B cell (primary cell): ENCODE results near the gene CAPG. TPM values are rescaled to one million over a fixed set of nuclear protein-coding genes. Genes with fewer than 3 reads are reported as not detected.

Source experiments
- ATAC-seq: fragments of 200-7000 bp; cut with Tn5 transposase; one replicate; pipeline ENCODE4 v1.10.0; 2021; ENCODE audit warnings: low read depth, mild to moderate bottlenecking, moderate number of reproducible peaks, moderate library complexity
- CTCF ChIA-PET: fragments of 350-600 bp; sonication (Branson Sonifier 250); formaldehyde crosslinking; loops from one replicate; lab custom pipeline; 2021; ENCODE audit warnings: antibody characterized with exemption, inconsistent platforms; lab: Charles Lee
- POLR2A ChIA-PET: fragments of 350-600 bp; sonication (Branson Sonifier 250); formaldehyde crosslinking; loops from one replicate; lab custom pipeline; 2021; ENCODE audit warnings: antibody characterized with exemption; lab: Charles Lee
- DNase-seq: peaks from one replicate; pipeline ENCODE4 v3.0.0; 2013
- H2AFZ ChIP-seq: 2 replicates; pipeline ENCODE4 v1.6.1; 2012; ENCODE audit warnings: mild to moderate bottlenecking, low read depth, low read length; ENCODE audit not compliant: insufficient read depth, poor library complexity, severe bottlenecking
- H3K27ac ChIP-seq, 2 donors: 1 replicate in 1 of 2; 2 replicates in 1 of 2; pipeline ENCODE4 v1.5.1; 2012 to 2013; ENCODE audit warnings: low read length in 2 of 2, mild to moderate bottlenecking in 2 of 2, moderate library complexity in 1 of 2
- H3K27me3 ChIP-seq, 4 experiments: fragments of 200-600 bp in 1 of 4; sonication (generic) in 1 of 4; replicated peaks in 1 of 4; 1 replicate in 2 of 4; 2 replicates in 2 of 4; pipeline versions ENCODE4 v1.6.1 to v1.7.0; 2013 to 2016; ENCODE audit warnings: low read length in 3 of 4, mild to moderate bottlenecking in 2 of 4, mixed read lengths in 1 of 4, moderate library complexity in 1 of 4; ENCODE audit not compliant: insufficient read depth in 4 of 4, control insufficient read depth in 3 of 4; ENCODE audit errors: control extremely low read depth in 1 of 4
- H3K36me3 ChIP-seq, 2 experiments: replicated peaks in 1 of 2; 1 replicate in 1 of 2; 2 replicates in 1 of 2; pipeline versions ENCODE4 v1.6.1 to v1.7.1; 2013; ENCODE audit warnings: low read length in 1 of 2; ENCODE audit not compliant: insufficient read depth in 2 of 2, control insufficient read depth in 1 of 2; ENCODE audit errors: control extremely low read depth in 1 of 2, extremely low read depth in 1 of 2
- H3K4me1 ChIP-seq, 2 donors: fragments of 200-600 bp in 1 of 2; sonication (generic) in 1 of 2; 1 replicate in 1 of 2; 2 replicates in 1 of 2; pipeline versions ENCODE4 v1.5.1 to v1.6.1; 2013 to 2017; ENCODE audit warnings: low read length in 2 of 2; ENCODE audit not compliant: control insufficient read depth in 2 of 2, insufficient read depth in 2 of 2
- H3K4me2 ChIP-seq: replicated peaks from 2 replicates; pipeline ENCODE3; 2012; ENCODE audit warnings: mild to moderate bottlenecking, low read depth, low read length; ENCODE audit not compliant: poor library complexity, severe bottlenecking
- H3K4me3 ChIP-seq, 5 experiments: fragments of 200-600 bp in 1 of 5; sonication (generic) in 1 of 5; 1 replicate in 3 of 5; 2 replicates in 2 of 5; pipeline versions ENCODE4 v1.5.1 to v1.7.0; 2011 to 2016; ENCODE audit warnings: low read length in 4 of 5, mild to moderate bottlenecking in 4 of 5, low read depth in 2 of 5, control low read depth in 1 of 5, moderate library complexity in 1 of 5; ENCODE audit not compliant: insufficient read depth in 1 of 5; ENCODE audit errors: control extremely low read depth in 1 of 5, extremely low read depth in 1 of 5
- H3K79me2 ChIP-seq: fragments of 200-600 bp; sonication (generic); one replicate; pipeline ENCODE4 v1.6.0; 2016; ENCODE audit warnings: low read length; ENCODE audit not compliant: control insufficient read depth, insufficient read depth
- H3K9ac ChIP-seq: fragments of 200-600 bp; sonication (generic); 2 replicates; pipeline ENCODE4 v1.6.1; 2017; ENCODE audit warnings: mild to moderate bottlenecking, low read length, moderate library complexity
- H3K9me3 ChIP-seq, 3 donors: one replicate each; pipeline versions ENCODE4 v1.6.1 to v1.7.1; 2013; ENCODE audit warnings: low read length in 2 of 3; ENCODE audit not compliant: control insufficient read depth in 2 of 3, insufficient read depth in 1 of 3; ENCODE audit errors: control extremely low read depth in 1 of 3
- H4K20me1 ChIP-seq: 2 replicates; pipeline ENCODE4 v1.6.0; 2012; ENCODE audit warnings: mild to moderate bottlenecking, low read length; ENCODE audit not compliant: insufficient read depth, control insufficient read depth, poor library complexity, severe bottlenecking
- H3K27ac Mint-ChIP-seq: one replicate; pipeline ENCODE4 v1.8.0; 2021; ENCODE audit warnings: mixed read lengths
- H3K27me3 Mint-ChIP-seq: one replicate; pipeline ENCODE4 v1.8.0; 2021; ENCODE audit warnings: mixed read lengths
- H3K4me1 Mint-ChIP-seq: one replicate; pipeline ENCODE4 v1.8.0; 2021; ENCODE audit warnings: mixed read lengths
- H3K4me3 Mint-ChIP-seq: one replicate; pipeline ENCODE4 v1.8.0; 2021; ENCODE audit warnings: mixed read lengths
- H3K9me3 Mint-ChIP-seq: one replicate; pipeline ENCODE4 v1.8.0; 2022; ENCODE audit warnings: mixed read lengths; ENCODE audit not compliant: insufficient read depth
- CTCF ChIP-seq: fragments of 200-600 bp; IDR thresholded peaks from one replicate; pipeline ENCODE4 v1.8.0; 2022; ENCODE audit warnings: antibody characterized with exemption, mild to moderate bottlenecking
- EZH2 ChIP-seq: IDR thresholded peaks from 2 replicates; pipeline ENCODE4 v1.6.1; 2012; ENCODE audit warnings: borderline replicate concordance, low read depth, mild to moderate bottlenecking, moderate library complexity, low read length; ENCODE audit not compliant: insufficient read depth, poor library complexity, severe bottlenecking
- WGBS: methylation state at CpG from one replicate; pipeline ENCODE4 v1.1.5; 2013; ENCODE audit warnings: missing lambda C conversion rate; ENCODE audit not compliant: insufficient coverage; 5-methylcytosine and 5-hydroxymethylcytosine counted together
- intact Hi-C: fragments of 100-400 bp; cut with micrococcal nuclease; formaldehyde crosslinking; loops from one replicate; pipeline ENCODE4 v1.10.0; 2022
- polyA plus RNA-seq: library from polyadenylated mRNA; depleted of rRNA; stranded (reverse); fragments of >200 nt; gene quantifications from 2 replicates; pipeline ENCODE4 v1.2.3, GENCODE V29; 2012
- total RNA-seq, 2 donors: library from RNA; stranded (reverse); fragments of 120-200 nt in 1 of 2; gene quantifications; 1 replicate in 1 of 2; 2 replicates in 1 of 2; pipeline versions ENCODE4 v1.2.3 to v1.2.4, GENCODE V29; 2013 to 2022

The CAPG gene
- total and polyA plus RNA-seq, 2 donors (not counting 1 experiment from before 2014, with no cell fraction given), result 158 to 210 TPM

GRCh38 chr2:85371045-85371444, 39.1 kb downstream of the CAPG start:
- no peak overlapping the region for H3K27ac Mint-ChIP-seq
- Histone ChIP-seq H3K36me3 (peaks cover 0 to 12% of the 10 kb centered on the region in 2 experiments), H3K27me3 (no peaks in the 10 kb centered on the region), H3K9ac (no peak overlapping the region), H4K20me1 (no peaks in the 10 kb centered on the region), H3K4me2 (no peak overlapping the region), H3K79me2 (no peaks in the 10 kb centered on the region), H3K4me1 (no peaks in the 10 kb centered on the region), H2AFZ (no peak overlapping the region), H3K4me3 (no peak overlapping the region), H3K9me3 (no peaks in the 10 kb centered on the region), H3K27ac (no peak overlapping the region)
- ATAC-seq, result no peak
- no peak for DNase-seq
- intact Hi-C loops, result no loop called here
- 94% methylated on average over 10 of the region's 11 CpGs for WGBS
- no peaks in the 10 kb centered on the region for H3K9me3 Mint-ChIP-seq
- ChIA-PET CTCF (interaction anchor here (0.6 to 1.3 kb wide), 4 partner anchors 15 to 181 kb away, joined by 3 read pairs; no protein-coding TSS in a partner anchor), POLR2A (no interaction called here)
- no peak overlapping the region for H3K4me3 Mint-ChIP-seq
- TF ChIP-seq CTCF (no peak), EZH2 (no peak)
- no peaks in the 10 kb centered on the region for H3K27me3 Mint-ChIP-seq
- no peaks in the 10 kb centered on the region for H3K4me1 Mint-ChIP-seq

- no peak for TF ChIP-seq CTCF
- no peak for TF ChIP-seq EZH2
- Histone ChIP-seq H3K4me3 (no peak overlapping the region), H3K36me3 (peaks cover 0 to 9% of the 10 kb centered on the region in 2 experiments), H3K27me3 (no peaks in the 10 kb centered on the region), H3K9ac (no peak overlapping the region), H3K4me1 (no peaks in the 10 kb centered on the region), H3K27ac (no peak overlapping the region), H4K20me1 (no peaks in the 10 kb centered on the region), H3K9me3 (no peaks in the 10 kb centered on the region), H2AFZ (no peak overlapping the region), H3K79me2 (no peaks in the 10 kb centered on the region), H3K4me2 (no peak overlapping the region)
- Mint-ChIP-seq H3K4me1 (no peaks in the 10 kb centered on the region), H3K27me3 (no peaks in the 10 kb centered on the region), H3K9me3 (no peaks in the 10 kb centered on the region), H3K4me3 (no peak overlapping the region), H3K27ac (no peak overlapping the region)
- POLR2A ChIA-PET, result no interaction called here
- intact Hi-C loops, result no loop called here
- DNase-seq (no peak), ATAC-seq (no peak)
- CTCF ChIA-PET, result interaction anchor here (0.8 kb wide), 1 partner anchor 183 kb away, joined by 3 read pairs; no protein-coding TSS in a partner anchor
- 93% methylated on average over 4 of the region's 5 CpGs for WGBS
These were observed 40.7 kb downstream of the CAPG start for GRCh38 chr2:85369500-85369899.
